Osteoblast (primary cell): Measurements from ENCODE around the gene TOMM70. TPM values are rescaled to one million over a fixed set of nuclear protein-coding genes. Genes with fewer than 3 reads are reported as not detected.

ENCODE experiments used
- DNase-seq: peaks from one replicate; pipeline ENCODE4 v3.0.0; 2011; ENCODE audit warnings: low spot score, mixed read lengths; ENCODE audit not compliant: insufficient read length; ENCODE audit errors: missing footprints
- H2AFZ ChIP-seq: 2 replicates; pipeline ENCODE4 v1.6.0; 2011; ENCODE audit warnings: mild to moderate bottlenecking, low read length
- H3K27ac ChIP-seq: 2 replicates; pipeline ENCODE4 v1.5.1; 2011; ENCODE audit warnings: mild to moderate bottlenecking, low read depth, low read length, moderate library complexity
- H3K27me3 ChIP-seq: 2 replicates; pipeline ENCODE4 v1.6.0; 2012; ENCODE audit warnings: mild to moderate bottlenecking, control low read depth, inconsistent platforms, low read length, moderate library complexity; ENCODE audit not compliant: insufficient read depth
- H3K36me3 ChIP-seq: 2 replicates; pipeline ENCODE4 v1.5.1; 2011; ENCODE audit warnings: mild to moderate bottlenecking, low read length, control low read depth, moderate library complexity; ENCODE audit not compliant: insufficient read depth
- H3K4me1 ChIP-seq: 2 replicates; pipeline ENCODE4 v1.5.1; 2011; ENCODE audit warnings: mild to moderate bottlenecking, low read length, control low read depth, moderate library complexity; ENCODE audit not compliant: insufficient read depth
- H3K4me2 ChIP-seq: 2 replicates; pipeline ENCODE4 v1.6.0; 2011; ENCODE audit warnings: mild to moderate bottlenecking, low read length; ENCODE audit not compliant: insufficient read depth
- H3K4me3 ChIP-seq: fragments of 200-600 bp; sonication (generic); 3 replicates; pipeline ENCODE4 v1.5.1; 2012; ENCODE audit warnings: mild to moderate bottlenecking, low read length, inconsistent platforms; ENCODE audit not compliant: insufficient read depth
- H3K79me2 ChIP-seq: 2 replicates; pipeline ENCODE4 v1.6.0; 2012; ENCODE audit warnings: mild to moderate bottlenecking, low read length, control low read depth, inconsistent platforms; ENCODE audit not compliant: insufficient read depth
- H3K9me3 ChIP-seq: 2 replicates; pipeline ENCODE4 v1.5.1; 2011; ENCODE audit warnings: low read depth, low read length, control low read depth
- H4K20me1 ChIP-seq: 2 replicates; pipeline ENCODE4 v1.6.0; 2012; ENCODE audit warnings: mild to moderate bottlenecking, low read length, control low read depth; ENCODE audit not compliant: insufficient read depth
- CTCF ChIP-seq: IDR thresholded peaks from 2 replicates; pipeline ENCODE4 v1.5.1; 2011; ENCODE audit warnings: mild to moderate bottlenecking, low read depth, low read length, moderate library complexity; ENCODE audit errors: extremely low read depth
- total RNA-seq: library from RNA; depleted of rRNA; stranded (reverse); fragments of >200 nt; gene quantifications from 2 replicates; pipeline ENCODE4 v1.2.3, GENCODE V29; 2012

The TOMM70 gene
- total RNA-seq, 1 donor: 52.5 TPM

- TF ChIP-seq CTCF: no peak
- no peak overlapping the region for H3K27ac ChIP-seq
- no peaks in the 10 kb centered on the region for H3K36me3 ChIP-seq
These were observed 18.5 kb upstream of the TOMM70 start for GRCh38 chr3:100419406-100419805.

GRCh38 chr3:100416863-100417262, 16.0 kb upstream of the TOMM70 start:
- Histone ChIP-seq H3K79me2 (no peaks in the 10 kb centered on the region), H4K20me1 (no peaks in the 10 kb centered on the region), H3K36me3 (no peaks in the 10 kb centered on the region), H3K4me1 (no peaks in the 10 kb centered on the region), H3K27me3 (no peaks in the 10 kb centered on the region), H3K4me2 (no peak overlapping the region), H3K9me3 (no peaks in the 10 kb centered on the region), H3K27ac (no peak overlapping the region), H2AFZ (no peak overlapping the region), H3K4me3 (no peak overlapping the region)
- TF ChIP-seq CTCF: no peak
- DNase-seq: no peak

More at GRCh38 chr3:100419406-100419805, 18.5 kb upstream of the TOMM70 start:
- no peak overlapping the region for H3K4me3 ChIP-seq
- no peaks in the 10 kb centered on the region for H3K79me2 ChIP-seq
- H3K4me2 ChIP-seq: no peak overlapping the region
- no peaks in the 10 kb centered on the region for H4K20me1 ChIP-seq
- DNase-seq: no peak
- no peaks in the 10 kb centered on the region for H3K4me1 ChIP-seq
- no peaks in the 10 kb centered on the region for H3K9me3 ChIP-seq
- H2AFZ ChIP-seq: no peak overlapping the region
- H3K27me3 ChIP-seq: no peaks in the 10 kb centered on the region

DNA sequence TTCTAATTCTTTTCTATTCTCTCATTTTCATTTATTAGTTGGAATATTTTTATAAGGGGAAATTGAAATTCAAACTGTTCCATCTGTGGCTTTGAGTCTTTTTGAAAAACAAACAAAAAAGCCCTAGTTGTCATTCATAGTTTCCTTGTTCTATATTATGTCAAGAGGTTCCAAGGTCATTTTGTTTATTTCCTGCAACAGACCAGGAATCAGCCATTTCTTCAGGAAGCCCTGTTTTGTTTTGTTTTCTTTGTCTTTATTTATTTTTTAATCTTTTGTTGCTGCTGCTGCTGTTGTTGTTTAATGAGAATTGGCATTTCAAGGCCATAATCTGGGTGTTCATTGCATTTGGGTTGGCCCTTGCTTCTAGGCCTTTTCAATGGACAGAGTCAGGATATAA, 15.3 kb upstream of the TOMM70 start:
- no peak overlapping the region for H2AFZ ChIP-seq
- no peaks in the 10 kb centered on the region for H3K36me3 ChIP-seq
- DNase-seq: no peak
- H3K4me1 ChIP-seq: no peaks in the 10 kb centered on the region
- no peaks in the 10 kb centered on the region for H3K79me2 ChIP-seq
- H4K20me1 ChIP-seq: no peaks in the 10 kb centered on the region
- no peak overlapping the region for H3K27ac ChIP-seq
- H3K4me2 ChIP-seq: no peak overlapping the region
- H3K27me3 ChIP-seq: no peaks in the 10 kb centered on the region
- no peak for TF ChIP-seq CTCF
- H3K4me3 ChIP-seq: no peak overlapping the region
- H3K9me3 ChIP-seq: no peaks in the 10 kb centered on the region

DNA sequence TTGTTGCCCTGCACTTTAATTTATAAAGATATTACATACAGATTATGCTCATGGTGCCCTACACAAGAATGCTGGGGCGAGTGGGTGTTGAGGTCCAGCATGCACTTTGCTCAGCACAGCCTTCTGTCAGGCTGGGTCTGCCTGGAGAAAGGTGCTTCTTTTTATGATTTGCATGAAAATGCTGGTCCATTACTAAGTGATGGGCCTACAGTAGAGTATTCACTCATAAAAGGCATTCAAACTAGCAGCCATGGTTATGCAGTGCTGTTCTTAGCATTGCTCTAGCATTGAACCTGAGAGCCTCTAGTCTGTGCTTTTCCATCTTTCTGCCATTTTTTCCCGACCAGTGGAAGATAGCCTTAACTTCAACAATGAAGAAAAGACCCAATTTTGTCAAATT, 12.7 kb upstream of the TOMM70 start:
- TF ChIP-seq CTCF: no peak
- no peaks in the 10 kb centered on the region for H4K20me1 ChIP-seq
- DNase-seq: no peak
- H3K79me2 ChIP-seq: no peaks in the 10 kb centered on the region
- H3K36me3 ChIP-seq: no peaks in the 10 kb centered on the region
- H3K4me2 ChIP-seq: no peak overlapping the region
- H3K4me3 ChIP-seq: no peak overlapping the region
- no peaks in the 10 kb centered on the region for H3K27me3 ChIP-seq
- no peaks in the 10 kb centered on the region for H3K4me1 ChIP-seq
- no peaks in the 10 kb centered on the region for H3K9me3 ChIP-seq
- H2AFZ ChIP-seq: no peak overlapping the region
- H3K27ac ChIP-seq: no peak overlapping the region
